ENCODE measurements around the gene ATXN1. TPM values are rescaled to one million over a fixed set of nuclear protein-coding genes. Genes with fewer than 3 reads are reported as not detected.

The ATXN1 gene
- total RNA-seq, 2 donors from 2014 or later = 121 to 135 TPM

DNA sequence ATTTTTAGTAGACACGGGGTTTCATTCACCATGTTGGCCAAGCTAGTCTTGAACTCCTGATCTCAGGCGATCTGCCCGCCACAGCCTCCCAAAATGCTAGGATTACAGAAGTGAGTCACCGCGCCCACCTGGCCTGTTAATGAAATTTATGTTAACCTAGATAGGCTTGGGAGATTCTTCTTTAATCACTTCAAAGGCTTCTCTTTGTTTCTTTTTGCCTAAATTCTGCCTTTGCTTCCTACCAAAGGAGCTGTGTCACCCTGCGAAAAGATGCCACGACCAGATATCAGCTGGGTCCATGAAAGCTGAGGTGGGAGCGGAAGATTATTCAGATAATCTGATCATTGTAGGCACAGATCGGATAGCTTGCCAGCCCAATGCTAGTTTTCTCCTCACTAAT is 447.5 kb downstream of the ATXN1 start:
- Mint-ChIP-seq H3K36me3 (ENCODE audit: low read depth) (peaks cover 6% of the 10 kb centered on the region), H3K4me1 (peaks cover 26% of the 10 kb centered on the region), H3K27ac (no peak overlapping the region), H3K4me3 (no peak overlapping the region), H3K27me3 (no peaks in the 10 kb centered on the region)
- no peak for DNase-seq
- H3K9me3 ChIP-seq (ENCODE audit: control insufficient read depth, low read length, poor library complexity, severe bottlenecking) = no peaks in the 10 kb centered on the region
- no peak for ATAC-seq

- Mint-ChIP-seq H3K4me3 (no peak overlapping the region), H3K27ac (no peak overlapping the region), H3K27me3 (no peaks in the 10 kb centered on the region), H3K36me3 (ENCODE audit: low read depth) (peaks cover 6% of the 10 kb centered on the region), H3K4me1 (peaks cover 11% of the 10 kb centered on the region)
- no peak for ATAC-seq
- no peaks in the 10 kb centered on the region for H3K9me3 ChIP-seq (ENCODE audit: control insufficient read depth, low read length, poor library complexity, severe bottlenecking)
- DNase-seq = no peak
Observed at GRCh38 chr6:16311763-16312162, 449.5 kb downstream of the ATXN1 start.

DNA sequence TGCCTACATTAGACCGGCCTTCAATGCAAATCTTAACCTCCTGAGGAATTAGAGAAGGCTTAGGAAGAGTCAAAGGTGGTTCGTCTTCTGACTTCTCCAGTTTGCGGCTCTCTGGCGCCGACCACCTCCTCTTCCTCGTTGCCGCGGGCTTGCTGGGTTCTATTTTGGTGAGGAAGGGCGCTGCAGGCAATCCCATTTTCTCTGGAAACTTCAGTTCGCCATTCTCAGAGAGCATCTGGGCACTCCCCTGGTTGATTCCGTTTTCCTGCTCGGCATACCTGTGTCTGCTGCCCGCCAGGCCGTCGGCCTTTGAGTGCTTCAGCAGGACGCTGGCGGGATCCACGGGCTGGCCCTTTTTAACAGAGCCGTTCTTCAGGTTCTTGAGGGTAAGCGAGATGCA is 454.9 kb downstream of the ATXN1 start:
- Mint-ChIP-seq H3K4me3 (no peak overlapping the region), H3K27me3 (no peaks in the 10 kb centered on the region), H3K4me1 (peaks cover 2% of the 10 kb centered on the region), H3K36me3 (ENCODE audit: low read depth) (peaks cover 4% of the 10 kb centered on the region), H3K27ac (peak overlapping the region; percentile 21)
- no peak for ATAC-seq
- DNase-seq = no peak
- H3K9me3 ChIP-seq (ENCODE audit: control insufficient read depth, low read length, poor library complexity, severe bottlenecking) = no peaks in the 10 kb centered on the region

- no peaks in the 10 kb centered on the region for H3K9me3 ChIP-seq (ENCODE audit: control insufficient read depth, low read length, poor library complexity, severe bottlenecking)
- Mint-ChIP-seq H3K36me3 (ENCODE audit: low read depth) (peaks cover 4% of the 10 kb centered on the region), H3K27ac (peak overlapping the region; percentile 21), H3K4me1 (peaks cover 2% of the 10 kb centered on the region), H3K27me3 (no peaks in the 10 kb centered on the region), H3K4me3 (peak overlapping the region; percentile 61)
- ATAC-seq (no peak), DNase-seq (no peak)
Observed at GRCh38 chr6:16305788-16306187, 455.5 kb downstream of the ATXN1 start.

- no peaks in the 10 kb centered on the region for H3K9me3 ChIP-seq (ENCODE audit: control insufficient read depth, low read length, poor library complexity, severe bottlenecking)
- Mint-ChIP-seq H3K27me3 (no peaks in the 10 kb centered on the region), H3K36me3 (ENCODE audit: low read depth) (peaks cover 4% of the 10 kb centered on the region), H3K4me3 (peak overlapping the region; percentile 61), H3K27ac (no peak overlapping the region), H3K4me1 (peaks cover 2% of the 10 kb centered on the region)
- ATAC-seq (peak; percentile 45), DNase-seq (no peak)
Observed at GRCh38 chr6:16305246-16305725, 456.0 kb downstream of the ATXN1 start.

DNA sequence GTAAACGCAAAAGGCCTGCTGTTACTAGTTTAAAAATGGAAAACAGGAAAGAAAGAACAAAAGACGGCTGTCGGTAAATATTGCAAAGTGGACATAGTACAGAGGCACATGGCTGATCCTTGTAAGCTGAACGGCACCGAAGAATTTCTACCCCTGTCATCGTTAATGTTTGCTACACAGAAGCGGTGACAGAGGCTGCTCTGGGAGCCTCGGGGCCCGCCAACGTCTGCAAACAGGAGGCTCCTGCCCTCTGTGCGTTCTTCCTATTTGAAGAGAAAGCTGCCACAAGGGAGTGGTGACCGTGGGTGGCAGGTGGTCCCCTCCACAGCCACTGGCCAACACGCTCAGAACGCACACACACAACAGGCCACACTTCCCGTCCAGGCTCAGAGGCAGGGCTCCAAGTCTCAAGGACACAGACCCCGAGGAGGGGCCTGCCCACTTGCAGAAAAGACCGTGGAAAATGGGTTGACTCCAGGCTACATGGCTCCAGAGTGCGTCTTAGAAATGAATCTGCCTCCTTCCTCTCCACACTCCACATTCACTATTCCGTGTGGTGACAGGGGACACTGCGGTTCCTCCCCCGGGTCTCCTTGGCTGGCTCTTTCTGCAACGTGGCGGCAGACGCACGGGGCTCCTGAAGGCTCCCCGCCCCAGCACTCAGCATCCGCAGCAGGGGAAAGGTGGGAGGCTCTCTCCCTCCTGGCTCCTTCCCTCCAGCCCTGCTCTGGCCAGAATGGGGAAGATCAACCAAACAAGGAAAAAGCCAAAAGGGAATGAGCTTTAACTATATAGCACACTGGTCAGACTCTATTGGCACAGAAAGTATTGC is 458.3 kb downstream of the ATXN1 start:
- no peak overlapping the region for H3K27ac Mint-ChIP-seq
- no peaks in the 10 kb centered on the region for H3K9me3 ChIP-seq (ENCODE audit: control insufficient read depth, low read length, poor library complexity, severe bottlenecking)
- ATAC-seq (no peak), DNase-seq (no peak)
- no peaks in the 10 kb centered on the region for H3K4me1 Mint-ChIP-seq
- H3K4me3 Mint-ChIP-seq = no peak overlapping the region
- no peaks in the 10 kb centered on the region for H3K27me3 Mint-ChIP-seq
- no peaks in the 10 kb centered on the region for H3K36me3 Mint-ChIP-seq (ENCODE audit: low read depth)

DNA sequence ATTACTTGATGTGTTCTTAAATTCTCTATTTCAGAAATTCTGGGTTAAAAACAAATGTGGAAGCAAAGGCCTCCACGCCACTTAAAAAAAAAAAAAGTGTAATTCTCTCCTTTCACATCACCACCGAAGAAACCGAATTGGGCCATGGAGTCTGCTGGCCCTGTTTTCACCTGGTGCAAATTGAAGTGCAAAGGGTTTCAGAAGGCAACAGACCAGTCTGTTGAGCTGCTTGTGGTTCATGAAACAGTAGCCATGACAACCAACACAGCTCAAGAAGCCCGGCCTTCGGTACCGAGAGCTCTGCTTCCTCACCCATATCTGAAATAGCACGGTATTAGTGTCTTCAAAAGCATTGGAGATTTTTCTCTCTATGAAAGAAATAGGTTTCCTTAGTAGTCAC is 459.7 kb downstream of the ATXN1 start:
- Mint-ChIP-seq H3K27ac (no peak overlapping the region), H3K4me1 (no peaks in the 10 kb centered on the region), H3K36me3 (ENCODE audit: low read depth) (no peaks in the 10 kb centered on the region), H3K27me3 (no peaks in the 10 kb centered on the region), H3K4me3 (no peak overlapping the region)
- no peak for ATAC-seq
- no peaks in the 10 kb centered on the region for H3K9me3 ChIP-seq (ENCODE audit: control insufficient read depth, low read length, poor library complexity, severe bottlenecking)
- DNase-seq = no peak

GRCh38 chr6:16299861-16300260 is 461.4 kb downstream of the ATXN1 start:
- no peak overlapping the region for H3K4me3 Mint-ChIP-seq
- DNase-seq = no peak
- no peaks in the 10 kb centered on the region for H3K4me1 Mint-ChIP-seq
- H3K9me3 ChIP-seq (ENCODE audit: control insufficient read depth, low read length, poor library complexity, severe bottlenecking) = no peaks in the 10 kb centered on the region
- no peak for ATAC-seq
- no peaks in the 10 kb centered on the region for H3K27me3 Mint-ChIP-seq
- no peak overlapping the region for H3K27ac Mint-ChIP-seq
- H3K36me3 Mint-ChIP-seq (ENCODE audit: low read depth) = no peaks in the 10 kb centered on the region

DNA sequence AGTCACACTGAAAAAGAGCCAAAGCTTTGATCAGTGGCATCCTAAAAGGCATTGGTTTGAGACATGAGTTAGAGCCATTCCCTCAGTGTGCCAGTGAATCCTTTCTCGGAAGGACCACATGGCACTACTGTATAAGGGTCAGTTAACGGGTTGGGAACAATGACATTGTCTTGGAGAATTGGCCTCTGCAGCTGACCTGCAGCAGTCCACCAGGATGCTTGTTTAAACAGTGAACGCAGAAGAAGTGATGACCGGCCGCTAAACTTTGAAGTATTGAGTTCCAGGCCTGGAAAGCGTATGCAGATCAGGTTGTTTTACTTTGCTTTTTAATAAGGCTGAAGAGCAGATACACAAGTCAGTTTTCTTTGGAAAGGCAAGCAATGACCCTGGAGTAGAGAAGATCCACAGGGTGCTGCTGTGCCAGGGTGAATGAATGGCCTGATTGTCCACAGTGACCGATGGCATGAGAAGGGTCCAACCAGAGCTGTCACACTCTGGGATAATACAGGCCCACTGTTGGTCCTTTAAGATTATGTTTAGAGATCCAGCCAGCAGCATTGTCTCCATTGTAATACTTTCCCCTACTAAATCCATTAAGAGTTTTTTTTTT is 465.1 kb downstream of the ATXN1 start:
- ATAC-seq (no peak), DNase-seq (no peak)
- Mint-ChIP-seq H3K4me3 (no peak overlapping the region), H3K4me1 (no peaks in the 10 kb centered on the region), H3K36me3 (ENCODE audit: low read depth) (no peaks in the 10 kb centered on the region), H3K27ac (no peak overlapping the region), H3K27me3 (no peaks in the 10 kb centered on the region)
- H3K9me3 ChIP-seq (ENCODE audit: control insufficient read depth, low read length, poor library complexity, severe bottlenecking) = no peaks in the 10 kb centered on the region

DNA sequence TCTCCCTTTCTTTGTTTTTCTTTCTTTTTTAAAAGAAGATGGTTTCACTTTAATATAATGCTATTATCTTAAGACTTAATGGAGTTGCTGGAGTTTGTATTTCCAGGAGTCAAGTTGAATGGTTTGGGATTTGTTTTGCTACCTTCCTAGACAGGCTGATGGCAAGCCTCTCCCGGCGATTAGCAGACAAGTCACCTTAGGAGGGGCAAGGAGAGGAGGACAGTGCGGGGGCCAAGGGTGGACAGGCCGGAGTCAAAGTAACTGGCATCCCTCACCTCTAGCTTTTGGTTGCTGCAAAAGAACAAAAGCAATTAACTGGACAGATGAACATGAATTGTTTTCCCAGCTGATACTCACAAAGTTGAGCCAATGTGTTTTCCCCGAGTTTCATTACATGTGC is 465.8 kb downstream of the ATXN1 start:
- Mint-ChIP-seq H3K4me3 (no peak overlapping the region), H3K27me3 (peaks cover 2% of the 10 kb centered on the region), H3K36me3 (ENCODE audit: low read depth) (no peaks in the 10 kb centered on the region), H3K4me1 (no peaks in the 10 kb centered on the region), H3K27ac (peak overlapping the region; percentile 34)
- ATAC-seq = no peak
- no peak for DNase-seq
- no peaks in the 10 kb centered on the region for H3K9me3 ChIP-seq (ENCODE audit: control insufficient read depth, low read length, poor library complexity, severe bottlenecking)

- Mint-ChIP-seq H3K27ac (peak overlapping the region; percentile 34), H3K36me3 (ENCODE audit: low read depth) (no peaks in the 10 kb centered on the region), H3K4me1 (no peaks in the 10 kb centered on the region), H3K27me3 (peaks cover 4% of the 10 kb centered on the region), H3K4me3 (no peak overlapping the region)
- H3K9me3 ChIP-seq (ENCODE audit: control insufficient read depth, low read length, poor library complexity, severe bottlenecking) = no peaks in the 10 kb centered on the region
- ATAC-seq = no peak
- no peak for DNase-seq
Observed at GRCh38 chr6:16295060-16295459, 466.2 kb downstream of the ATXN1 start.

GRCh38 chr6:16294371-16294770 is 466.9 kb downstream of the ATXN1 start:
- Mint-ChIP-seq H3K27ac (no peak overlapping the region), H3K4me3 (no peak overlapping the region), H3K36me3 (ENCODE audit: low read depth) (no peaks in the 10 kb centered on the region), H3K27me3 (peaks cover 6% of the 10 kb centered on the region), H3K4me1 (no peaks in the 10 kb centered on the region)
- H3K9me3 ChIP-seq (ENCODE audit: control insufficient read depth, low read length, poor library complexity, severe bottlenecking) = no peaks in the 10 kb centered on the region
- DNase-seq (no peak), ATAC-seq (no peak)

- no peak overlapping the region for H3K27ac Mint-ChIP-seq
- H3K4me3 Mint-ChIP-seq = no peak overlapping the region
- H3K36me3 Mint-ChIP-seq (ENCODE audit: low read depth) = no peaks in the 10 kb centered on the region
- no peaks in the 10 kb centered on the region for H3K4me1 Mint-ChIP-seq
- ATAC-seq (no peak), DNase-seq (no peak)
- no peaks in the 10 kb centered on the region for H3K9me3 ChIP-seq (ENCODE audit: control insufficient read depth, low read length, poor library complexity, severe bottlenecking)
- peaks cover 8% of the 10 kb centered on the region for H3K27me3 Mint-ChIP-seq
Observed at GRCh38 chr6:16292942-16293341, 468.3 kb downstream of the ATXN1 start.

DNA sequence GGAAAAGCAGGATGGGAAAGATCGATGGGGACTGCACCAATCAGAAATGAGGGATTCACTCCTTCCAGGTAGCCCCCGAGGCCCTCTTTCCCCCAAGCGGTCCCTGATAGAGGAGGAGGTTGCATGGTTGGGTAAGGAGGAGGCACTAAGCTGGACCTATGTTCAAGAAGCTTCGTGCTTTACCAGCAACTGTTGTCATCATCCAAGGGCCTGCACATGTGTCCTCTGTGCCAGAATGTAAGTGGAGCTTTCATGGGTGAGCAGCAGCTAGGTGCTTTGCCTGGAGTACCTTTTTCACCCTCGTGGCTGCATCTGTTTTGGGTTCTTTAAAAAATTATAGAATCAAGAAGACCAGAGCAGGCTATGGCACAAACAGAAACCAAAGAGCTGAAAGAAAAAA is 468.8 kb downstream of the ATXN1 start:
- no peaks in the 10 kb centered on the region for H3K9me3 ChIP-seq (ENCODE audit: control insufficient read depth, low read length, poor library complexity, severe bottlenecking)
- Mint-ChIP-seq H3K4me1 (no peaks in the 10 kb centered on the region), H3K4me3 (no peak overlapping the region), H3K27ac (no peak overlapping the region), H3K27me3 (peaks cover 8% of the 10 kb centered on the region), H3K36me3 (ENCODE audit: low read depth) (no peaks in the 10 kb centered on the region)
- ATAC-seq (no peak), DNase-seq (no peak)
